Central memory CD4-positive, alpha-beta T cell (primary cell): ENCODE results near the gene ZNF396.

Experiments used
- DNase-seq: peaks from one replicate; pipeline ENCODE4 v3.0.0; 2022
- total RNA-seq, 3 experiments: gene quantifications; one replicate each; lab custom pipeline; 2026; lab: John Stamatoyannopoulos, UW

The ZNF396 gene
- 0.18 to 3.2 (median 0.58) reads per million in 3 experiments for total RNA-seq

DNA sequence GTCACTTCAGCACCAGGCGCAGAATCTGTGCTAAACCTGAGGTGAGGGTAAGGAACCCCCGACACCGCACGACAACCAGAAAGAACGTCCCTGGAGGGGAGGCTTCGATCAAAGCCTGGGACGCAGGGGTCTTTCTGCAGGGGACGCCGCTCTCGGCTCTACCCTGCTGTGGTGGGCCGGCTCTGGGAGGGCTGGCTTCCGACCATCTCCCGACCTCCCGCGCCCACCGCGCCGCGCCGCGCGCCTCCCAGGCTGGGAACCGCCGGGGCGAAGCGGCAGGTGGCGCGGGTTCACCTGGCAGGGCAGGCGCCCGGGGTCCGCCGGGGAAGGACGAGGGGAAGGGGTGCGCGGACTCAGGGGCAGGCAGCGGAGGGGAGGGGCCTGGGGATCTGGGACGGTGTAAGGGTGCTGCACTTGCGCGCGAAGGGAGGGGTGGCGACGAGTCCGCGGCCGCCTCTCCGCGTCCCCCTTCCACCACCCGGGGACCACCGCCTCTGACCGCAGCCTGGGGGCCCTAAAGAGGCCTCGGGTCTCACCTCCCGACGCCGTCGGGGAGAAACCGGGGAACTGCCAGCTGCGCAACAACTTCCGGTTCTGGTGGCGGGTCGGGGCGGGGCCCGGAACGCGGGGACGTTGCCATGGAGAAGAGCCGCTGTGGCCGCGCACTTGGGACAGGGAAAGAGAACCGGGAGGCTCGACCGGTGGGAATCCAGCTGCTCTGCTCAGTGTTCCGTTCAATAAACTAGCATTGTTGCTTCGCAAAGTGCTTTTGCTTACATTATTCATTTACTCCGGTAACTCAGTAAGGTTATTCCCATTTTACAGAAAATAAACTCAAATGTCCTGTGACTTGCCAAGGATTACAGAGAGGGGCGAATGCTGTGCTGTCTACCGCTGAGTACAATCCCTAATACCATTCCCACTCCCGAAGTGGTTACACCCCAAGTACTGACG lies at the start of gene ZNF396:
ZNF396 (minus strand) TSS at position 596 of the 954 bp plus-strand sequence. CDS start 3,045 bp downstream, outside the sequence.
- DNase-seq = peak; percentile 67

DNA sequence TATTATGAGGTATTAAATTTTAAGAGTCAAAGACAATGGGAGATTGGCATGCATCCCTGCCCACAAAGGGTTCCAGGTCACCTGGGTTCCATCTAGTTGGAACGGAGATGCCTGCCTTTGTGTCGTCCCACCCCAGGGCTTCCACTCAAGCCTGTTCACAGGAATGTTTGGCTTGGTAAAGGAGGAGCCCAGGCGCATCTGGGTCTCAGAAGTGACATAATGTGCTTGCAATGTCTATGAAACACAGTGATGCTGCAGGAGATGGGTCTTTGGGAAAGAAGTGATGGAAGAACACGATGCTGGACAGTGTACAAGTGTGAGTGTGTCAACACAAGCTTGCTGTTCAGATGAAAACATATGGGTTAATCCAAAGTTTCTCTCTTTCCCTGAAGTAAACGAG lies 49.6 kb upstream of the ZNF396 start:
- DNase-seq = no peak

DNA sequence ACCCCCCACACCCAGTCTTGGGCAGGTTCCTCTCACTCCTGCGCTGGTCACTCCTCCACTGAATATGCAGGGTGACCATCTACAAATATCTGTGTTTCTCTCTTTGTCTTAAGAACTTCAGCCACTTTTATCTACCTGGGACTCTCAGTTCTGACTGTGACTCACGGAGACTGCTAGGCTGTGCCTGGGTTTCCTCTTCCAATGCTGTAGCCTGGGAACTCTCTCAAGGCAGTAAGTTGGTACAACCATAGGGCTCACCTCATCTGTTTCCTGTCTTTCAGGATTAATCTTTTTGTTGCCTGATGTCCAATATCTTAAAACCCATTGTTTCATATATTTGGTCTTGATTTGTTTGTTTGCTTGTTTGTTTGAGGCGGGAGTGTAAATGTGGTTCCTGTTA lies 47.2 kb upstream of the ZNF396 start:
- DNase-seq = no peak

DNA sequence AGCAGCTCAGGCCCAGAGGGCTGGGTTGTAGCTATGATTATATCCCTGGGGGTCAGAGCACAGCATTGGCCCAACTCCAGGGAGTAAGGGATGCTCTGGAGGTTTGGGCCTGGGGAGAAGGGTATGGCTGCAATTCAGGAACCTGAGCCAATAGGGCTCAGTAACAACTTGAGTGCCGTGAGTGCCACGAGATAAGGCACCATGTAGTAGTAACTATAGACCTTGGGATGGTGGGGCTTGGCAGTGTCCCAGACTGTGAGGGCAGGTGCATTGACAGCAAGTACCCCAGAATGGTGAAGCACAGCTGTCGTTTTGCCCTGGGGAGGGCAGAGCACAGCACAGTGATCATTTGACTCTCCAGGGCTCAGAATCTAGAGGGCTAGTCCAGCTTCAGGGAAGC lies 45.1 kb upstream of the ZNF396 start:
- DNase-seq = no peak

DNA sequence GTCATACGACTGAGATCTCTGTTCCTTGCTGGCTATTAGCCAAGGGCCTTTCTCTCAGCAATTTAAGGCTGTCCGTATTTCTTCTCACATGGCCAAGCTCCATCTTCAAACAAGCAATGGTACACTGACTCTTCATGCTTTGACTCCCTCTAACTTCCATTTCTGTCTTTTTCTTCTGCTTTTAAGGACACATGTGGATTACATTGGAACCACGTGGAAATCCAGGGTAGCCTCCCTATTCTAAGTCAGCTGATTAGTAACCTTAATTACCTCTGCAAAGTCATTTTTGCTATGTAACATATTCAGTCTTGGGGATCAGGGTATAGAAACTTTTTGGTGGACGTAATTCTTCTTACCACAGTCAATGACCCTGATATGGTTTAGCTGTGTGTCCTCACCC lies 41.5 kb upstream of the ZNF396 start:
- no peak for DNase-seq

DNA sequence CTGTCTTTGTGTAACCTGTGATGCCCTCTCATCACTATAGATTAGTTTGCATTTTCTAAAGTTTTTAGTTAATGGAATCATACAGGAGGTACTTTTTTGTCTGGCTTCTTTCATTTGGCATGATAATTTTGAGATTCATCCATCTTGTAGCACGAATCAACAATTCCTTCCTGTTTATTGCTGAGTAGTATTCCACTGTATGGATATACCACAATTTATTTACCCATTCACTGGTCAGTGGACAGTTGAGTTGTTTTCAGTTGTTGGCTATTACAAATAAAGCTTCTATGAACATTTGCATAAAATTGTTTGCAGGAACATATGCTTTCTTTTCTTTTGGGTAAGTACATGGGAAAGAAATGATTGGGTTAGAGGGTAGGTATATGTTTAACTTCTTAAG lies 40.1 kb upstream of the ZNF396 start:
- DNase-seq = no peak

DNA sequence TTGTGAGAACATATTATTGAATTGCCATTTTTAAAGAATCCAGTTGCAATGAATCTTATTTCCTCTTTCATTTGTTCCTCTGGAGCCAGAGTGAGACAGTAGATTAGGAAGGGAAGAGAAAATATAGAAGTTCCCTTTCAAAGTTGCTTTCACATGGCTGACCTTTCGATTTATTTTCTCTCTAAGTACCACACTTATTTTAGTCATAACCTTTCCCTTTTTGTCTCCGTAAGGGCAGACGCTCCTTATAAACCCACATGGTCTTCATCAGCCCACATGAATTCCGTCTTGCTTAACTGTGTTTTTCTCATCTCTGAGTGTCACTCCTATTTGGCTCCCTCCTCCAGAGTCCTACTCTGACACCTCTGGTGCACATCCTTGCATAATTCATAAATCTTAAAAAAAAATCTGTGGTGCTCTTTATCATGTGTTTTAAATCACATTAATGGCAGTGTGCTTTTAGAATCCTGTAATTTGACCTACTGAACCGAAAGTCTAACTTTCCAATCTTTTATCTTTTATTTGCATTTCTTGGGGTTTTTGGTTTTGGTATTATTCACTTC lies 38.5 kb upstream of the ZNF396 start:
- DNase-seq = no peak

DNA sequence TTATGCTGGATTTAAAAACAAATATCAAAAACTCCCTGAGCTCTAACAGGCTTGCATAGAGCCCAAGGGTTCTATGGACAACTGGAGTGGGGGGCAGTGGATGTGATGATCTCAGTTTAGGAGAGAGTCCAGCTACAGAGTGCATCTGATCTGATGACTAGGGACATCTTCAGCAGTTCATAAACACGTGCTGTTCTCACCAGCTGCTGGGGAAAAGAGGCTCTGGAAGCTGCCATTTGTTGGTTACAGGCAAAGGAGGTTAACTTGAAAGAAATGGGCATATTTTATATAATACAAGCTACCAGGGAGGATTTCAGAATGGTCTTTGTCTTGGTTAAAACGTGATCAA lies 36.0 kb upstream of the ZNF396 start:
- DNase-seq = no peak

DNA sequence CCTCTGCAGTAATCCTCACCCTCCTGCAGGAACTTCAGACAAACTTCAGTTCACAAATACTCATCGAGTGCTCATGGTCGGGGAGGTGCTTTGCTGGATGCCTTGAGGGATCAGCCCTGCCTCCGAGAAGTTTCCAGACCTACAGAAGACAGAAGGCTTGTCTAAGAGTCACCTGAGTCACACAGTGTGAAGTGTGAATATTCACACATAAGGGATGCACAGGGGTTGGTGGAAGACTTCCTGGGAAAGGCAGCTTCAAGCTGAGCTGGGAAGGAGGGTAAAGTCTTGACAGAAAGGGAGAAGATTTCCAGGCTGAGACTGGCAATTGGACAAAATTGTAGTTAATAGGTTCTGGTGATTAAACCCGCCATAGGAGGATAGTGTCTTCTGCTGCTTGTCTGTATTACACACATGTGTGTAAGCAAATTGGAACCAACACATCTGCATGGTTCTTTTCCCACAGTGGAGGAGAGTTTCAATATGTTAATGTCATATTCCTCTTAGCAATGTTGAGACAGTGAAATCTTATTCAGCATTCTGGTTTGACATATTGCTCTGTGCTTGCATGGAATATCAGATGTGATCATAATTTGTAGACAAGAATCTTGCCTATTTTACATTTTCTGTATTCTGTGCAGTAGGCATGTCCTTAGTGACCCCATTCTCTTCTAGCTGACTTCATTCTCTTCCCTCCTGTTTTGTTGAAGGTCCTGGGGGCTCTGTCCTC lies 34.7 kb upstream of the ZNF396 start:
- no peak for DNase-seq

DNA sequence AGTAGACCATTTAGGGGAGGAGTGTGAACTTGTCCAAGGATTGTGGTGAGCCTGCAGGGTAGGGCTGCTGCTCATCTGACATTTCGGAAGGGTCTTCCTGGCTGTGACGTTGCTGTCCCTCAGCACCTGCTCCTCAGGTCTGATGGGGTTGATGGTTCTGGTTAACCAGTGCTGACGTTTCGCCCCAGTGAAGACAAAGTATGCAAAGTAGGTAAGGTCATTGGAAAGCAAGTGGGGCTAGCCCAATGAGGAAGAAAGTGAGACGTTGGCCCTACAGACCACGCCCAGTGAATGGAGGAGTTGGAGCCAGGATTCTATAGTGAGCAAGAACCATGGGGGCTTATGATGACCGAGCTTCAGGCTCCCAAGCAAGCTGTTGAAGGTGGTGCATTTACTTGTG lies 33.4 kb upstream of the ZNF396 start:
- DNase-seq = no peak

DNA sequence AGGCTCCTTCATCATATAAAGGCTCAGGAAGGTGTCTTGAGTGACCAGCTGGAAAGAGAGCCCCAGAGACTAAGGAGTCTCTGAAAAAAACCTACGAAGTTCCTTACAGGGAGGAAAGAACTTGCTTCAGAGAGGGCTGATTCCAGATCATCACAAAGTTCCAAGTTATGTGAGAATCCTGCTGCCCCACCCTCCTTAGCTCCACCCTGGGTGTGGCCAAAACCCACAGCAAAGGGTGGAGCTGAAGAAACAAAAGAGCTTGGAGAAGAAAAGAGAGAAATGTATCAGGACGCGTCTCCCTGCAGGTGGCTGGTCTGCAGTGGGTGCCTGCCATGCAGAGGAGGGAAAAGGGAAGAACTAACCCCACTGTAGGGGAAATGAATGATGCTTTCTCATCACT lies 32.8 kb upstream of the ZNF396 start:
- DNase-seq = no peak

DNA sequence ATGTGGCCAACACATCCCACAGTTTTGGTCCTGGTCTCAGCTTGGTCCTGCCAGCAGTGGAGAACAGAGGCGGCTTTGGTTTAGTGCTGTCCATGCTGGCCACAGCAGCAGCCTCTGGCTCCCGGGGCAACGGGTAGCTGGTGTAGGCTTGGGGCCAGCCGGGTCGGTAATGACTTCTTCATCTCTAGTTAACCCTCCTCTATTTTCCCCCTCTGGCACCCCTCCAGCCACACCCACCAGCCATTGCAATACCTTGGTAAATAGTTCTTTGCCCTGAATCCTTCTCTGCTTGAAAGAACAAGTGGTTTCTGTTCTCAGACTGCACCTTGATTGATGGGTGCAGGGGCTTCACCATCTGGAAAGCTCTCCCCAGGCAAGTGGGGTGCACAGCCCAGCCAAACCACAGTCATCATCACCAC lies 31.7 kb upstream of the ZNF396 start:
- DNase-seq = no peak

DNA sequence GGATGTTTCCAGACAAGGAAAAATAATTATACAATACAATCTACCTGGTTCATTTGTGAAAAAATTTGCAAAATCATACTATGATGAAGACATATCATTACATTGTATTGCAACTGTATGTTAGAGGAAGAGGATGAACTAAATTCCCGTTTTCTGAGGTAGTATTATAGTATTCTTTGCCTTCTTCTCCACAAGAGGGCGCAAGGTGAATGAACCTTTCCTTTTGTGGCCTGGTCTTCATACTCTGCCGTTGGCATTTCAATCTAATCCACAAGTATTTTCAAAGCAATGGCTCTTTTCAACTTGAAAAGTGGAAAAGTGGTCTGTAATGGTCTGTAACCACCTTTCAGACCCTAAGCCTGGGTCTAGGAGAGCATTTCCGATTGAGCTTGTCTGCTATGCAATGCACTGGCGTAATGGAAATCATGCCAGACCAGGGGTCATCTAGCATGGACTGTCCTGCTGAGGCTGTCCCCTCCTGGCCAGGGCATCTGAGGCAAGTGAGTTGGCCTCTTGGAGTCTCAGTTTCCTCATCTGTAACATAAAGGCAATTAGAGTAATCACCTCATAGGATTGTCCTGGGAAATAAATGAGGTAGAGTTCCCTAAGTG lies 30.8 kb upstream of the ZNF396 start:
- peak; percentile 44 for DNase-seq

DNA sequence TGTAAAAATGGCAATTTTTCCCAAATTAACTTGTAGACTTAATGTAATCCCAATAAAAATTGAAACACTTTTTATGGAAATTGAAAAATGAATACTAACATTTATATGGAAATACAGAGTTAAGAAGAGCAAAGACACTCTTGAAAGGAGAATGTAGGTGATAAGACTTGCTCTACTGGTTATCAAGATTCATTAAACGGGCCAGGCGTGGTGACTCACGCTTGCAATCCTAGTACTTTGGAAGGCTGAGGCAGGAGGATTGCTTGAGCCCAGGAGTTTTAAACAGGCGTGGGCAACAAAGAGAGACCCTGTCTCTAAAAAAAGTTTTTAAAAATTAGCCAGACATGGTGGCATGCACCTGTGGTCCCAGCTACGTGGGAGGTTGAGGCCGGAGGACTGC lies 29.5 kb upstream of the ZNF396 start:
- DNase-seq = no peak

DNA sequence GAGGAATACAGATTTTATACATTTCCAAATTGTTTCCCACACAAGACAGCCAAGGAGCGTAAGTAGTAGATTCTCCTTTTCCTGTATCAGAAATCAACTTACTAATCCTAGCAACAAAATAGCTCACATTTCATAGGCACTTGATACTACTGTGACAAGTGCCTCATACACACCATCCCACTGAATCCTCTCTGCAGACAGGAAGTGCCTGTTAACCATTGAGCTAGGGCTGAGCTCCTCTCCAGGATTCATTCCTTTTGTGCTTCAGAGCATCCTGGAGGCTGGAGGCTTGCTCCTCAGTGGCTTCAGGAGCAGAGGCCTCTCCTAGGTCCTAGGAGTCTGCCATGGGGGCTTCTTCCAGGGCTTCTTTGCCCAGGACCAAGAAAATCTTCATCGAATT lies 20.8 kb upstream of the ZNF396 start:
- DNase-seq = no peak

DNA sequence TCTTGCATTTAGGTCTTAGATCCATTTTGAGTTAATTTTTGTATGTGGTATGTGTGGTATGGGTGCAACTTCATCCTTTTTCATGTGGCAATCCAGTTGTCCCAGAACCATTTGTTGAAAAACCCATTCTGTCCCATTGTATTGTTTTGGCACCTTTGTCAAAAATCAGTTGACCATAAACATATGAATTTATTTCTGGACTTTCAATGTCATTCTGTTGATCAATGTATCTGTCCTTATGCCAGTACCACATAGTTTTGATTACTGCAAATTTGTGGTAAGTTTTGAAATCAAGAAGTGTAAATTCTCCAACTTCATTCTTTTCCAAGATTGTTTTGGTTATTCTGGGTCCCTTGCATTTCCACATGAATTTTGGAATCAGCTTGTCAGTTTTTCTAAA lies 16.6 kb upstream of the ZNF396 start:
- DNase-seq = no peak

DNA sequence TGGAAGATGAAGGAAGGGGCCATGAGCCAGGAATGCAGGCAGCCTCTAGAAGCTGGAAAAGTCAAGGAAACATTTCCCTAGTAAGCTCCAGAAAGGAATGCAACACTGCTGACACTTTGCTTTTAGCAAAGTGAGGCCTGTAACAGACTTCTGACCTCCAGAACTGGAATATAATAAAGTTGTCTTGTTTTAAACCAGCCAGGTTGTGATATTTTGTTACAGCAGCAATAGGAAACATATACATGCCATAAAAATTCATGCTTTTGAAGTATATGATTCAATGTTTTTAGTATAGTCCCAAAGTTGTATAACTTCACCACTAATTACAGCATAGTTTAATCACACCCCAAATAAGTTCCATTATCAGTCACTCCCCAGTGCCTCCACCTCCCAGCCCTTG lies 15.2 kb upstream of the ZNF396 start:
- no peak for DNase-seq

DNA sequence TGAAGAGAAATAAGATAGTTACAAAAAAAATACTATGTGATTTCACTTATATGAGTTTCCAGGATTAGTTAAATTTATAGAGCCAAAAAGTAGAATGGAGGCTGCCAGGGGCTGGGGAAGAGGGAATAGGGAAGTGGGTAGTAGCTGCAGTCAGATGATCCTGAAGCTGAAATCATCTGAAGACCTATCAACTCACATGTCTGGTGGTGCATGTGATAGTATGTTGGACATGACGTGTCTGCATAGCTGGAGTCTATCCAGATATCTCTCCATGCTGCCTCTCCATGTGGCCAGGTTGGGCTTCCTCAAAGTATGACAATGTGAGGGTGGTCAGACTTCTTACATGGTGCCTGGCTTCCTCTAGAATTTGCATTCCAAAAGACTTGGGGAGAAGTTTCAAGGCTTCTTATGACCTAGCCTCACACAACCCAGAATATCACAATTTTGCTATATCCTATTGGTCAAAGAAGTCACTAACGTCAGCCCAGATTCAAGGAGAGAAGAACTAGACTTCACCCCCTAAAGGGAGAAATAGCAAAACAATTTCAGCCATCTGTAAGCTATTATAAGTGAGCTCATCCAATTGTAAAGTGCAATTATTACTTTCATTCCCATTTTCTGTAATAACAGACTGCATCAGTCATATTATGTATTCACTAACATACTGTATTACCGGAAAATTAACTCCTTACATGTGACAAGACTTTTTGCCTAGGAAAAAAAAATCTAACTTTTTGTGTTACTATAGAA lies 14.0 kb upstream of the ZNF396 start:
- DNase-seq = no peak

DNA sequence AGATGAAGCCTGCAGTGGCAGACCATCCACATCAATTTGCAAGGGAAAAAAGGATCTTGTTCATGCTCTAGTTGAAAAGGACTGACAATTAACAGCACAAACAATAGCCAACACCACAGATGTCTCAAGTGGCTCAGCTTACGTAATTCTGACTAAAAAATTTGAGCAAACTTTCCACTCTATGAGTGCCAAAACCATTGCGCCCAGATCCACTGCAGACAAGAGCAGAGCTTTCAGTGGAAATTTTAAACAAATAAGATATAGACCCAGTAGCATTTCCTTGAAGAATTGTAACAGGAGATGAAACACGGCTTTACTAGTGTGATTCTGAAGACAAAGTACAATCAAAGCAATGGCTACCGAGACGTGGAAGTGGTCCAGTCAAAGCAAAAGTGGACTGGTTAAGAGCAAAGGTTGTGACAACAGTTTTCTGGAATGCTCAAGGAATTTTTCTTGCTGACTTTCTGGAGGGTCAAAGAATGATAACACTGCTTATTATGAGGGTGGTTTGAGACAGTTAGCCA lies 12.0 kb upstream of the ZNF396 start:
- no peak for DNase-seq

DNA sequence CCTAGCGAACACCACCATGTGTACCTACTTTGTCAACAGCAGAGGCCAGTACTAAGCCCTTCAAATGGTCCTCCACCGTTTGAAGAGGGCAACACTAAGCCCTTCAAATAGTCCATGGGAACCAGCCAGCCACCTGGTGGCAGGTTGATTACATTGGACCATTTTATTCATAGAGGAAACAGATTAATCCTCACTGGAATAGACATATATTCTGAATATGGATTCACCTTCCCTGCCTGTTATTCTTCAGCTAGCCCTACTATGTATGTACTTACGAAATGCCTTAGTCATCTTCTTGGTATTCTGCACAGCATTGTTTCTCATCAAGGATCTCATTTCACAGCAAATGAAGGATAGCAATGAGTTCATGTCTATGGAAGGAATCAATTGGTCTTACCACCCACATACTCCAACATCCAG lies 10.0 kb upstream of the ZNF396 start:
- DNase-seq = no peak

DNA sequence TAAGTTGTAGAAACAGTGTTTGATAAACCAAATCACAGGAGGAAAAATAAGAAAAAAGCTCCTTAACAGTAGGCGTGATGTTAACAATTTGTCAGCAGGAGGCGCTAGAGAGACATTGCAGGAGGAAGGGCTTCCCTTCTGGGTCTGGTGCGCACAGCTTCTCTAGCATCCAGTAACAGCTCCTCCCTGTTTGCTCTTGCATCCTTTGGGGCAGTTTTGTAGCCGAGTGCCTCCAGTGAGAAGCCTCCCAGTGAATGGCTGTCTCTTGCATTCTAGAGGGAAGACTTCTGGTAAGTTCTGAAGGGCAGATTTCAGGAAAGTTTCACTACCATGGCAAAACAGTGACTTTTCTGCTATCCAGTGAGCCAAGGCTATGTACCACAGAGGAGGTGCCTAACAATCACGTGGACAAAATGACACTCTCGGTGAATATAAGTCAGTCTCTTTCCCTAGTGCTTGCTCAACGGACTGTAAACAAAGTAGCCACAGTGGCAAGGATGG lies 9.5 kb upstream of the ZNF396 start:
- peak; percentile 68 for DNase-seq

DNA sequence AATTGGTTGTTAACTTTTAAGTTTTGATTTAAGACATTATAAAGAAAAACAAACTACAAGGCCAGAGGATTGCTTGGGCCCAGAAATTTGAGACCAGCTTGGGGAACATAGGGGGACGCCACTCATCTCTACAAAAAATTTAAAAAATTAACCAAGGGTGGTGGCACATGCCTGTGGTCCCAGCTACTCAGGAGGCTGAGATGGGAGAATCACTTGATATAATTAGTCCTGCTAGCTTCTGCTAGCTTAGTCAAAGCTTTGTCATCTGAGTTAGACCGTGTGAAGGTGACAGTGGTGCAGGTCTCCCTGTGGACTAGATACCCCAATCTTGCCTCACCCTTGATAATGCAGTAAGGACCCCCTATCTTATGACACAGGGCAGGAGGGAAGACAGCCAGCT lies 6.0 kb upstream of the ZNF396 start:
- no peak for DNase-seq
